Colonic mucosa (tissue), 4 donors: ENCODE results near the gene TUBB4B. TPM values are rescaled to one million over a fixed set of nuclear protein-coding genes. Genes with fewer than 3 reads are reported as not detected.

ENCODE experiments used
- DNase-seq: peaks from one replicate; pipeline ENCODE4 v3.0.0-alpha.2; 2020
- H3K27ac ChIP-seq: fragments of 200-600 bp; one replicate; pipeline ENCODE4 v1.8.0; 2021
- H3K27me3 ChIP-seq: fragments of 200-600 bp; one replicate; pipeline ENCODE4 v1.8.0; 2021
- H3K36me3 ChIP-seq: fragments of 200-600 bp; one replicate; pipeline ENCODE4 v1.8.0; 2021
- H3K4me1 ChIP-seq: fragments of 200-600 bp; one replicate; pipeline ENCODE4 v1.8.0; 2021; ENCODE audit warnings: mild to moderate bottlenecking
- H3K4me3 ChIP-seq: fragments of 200-600 bp; one replicate; pipeline ENCODE4 v1.8.0; 2021
- H3K9ac ChIP-seq, 2 donors: one replicate each; pipeline ENCODE4 v1.7.0; 2013; ENCODE audit warnings: control low read depth in 2 of 2, low read depth in 2 of 2, low read length in 2 of 2
- H3K9me3 ChIP-seq: fragments of 200-600 bp; one replicate; pipeline ENCODE4 v1.8.0; 2021
- CTCF ChIP-seq: fragments of 200-600 bp; IDR thresholded peaks from one replicate; pipeline ENCODE4 v1.8.0; 2022; ENCODE audit warnings: antibody characterized with exemption, mild to moderate bottlenecking
- intact Hi-C: fragments of 100-400 bp; cut with DNase I; formaldehyde crosslinking; loops from one replicate; pipeline ENCODE4 v1.14.1; 2022
- total RNA-seq, 2 donors: library from RNA; stranded (reverse); fragmentation: NEBNext Ultra II Directional in 1 of 2; extraction: Animal tissue kit (Norgen Biotek cat#: 25700) in 1 of 2; gene quantifications; one replicate each; pipeline ENCODE4 v1.2.1, GENCODE V29; 2021
- donor health status: healthy.
- donor health status: DM: no; HTN: no; CAD: no.
- donor health status: DM: no; HTN: no; CAD: no.

The TUBB4B gene
- total RNA-seq, 2 donors from 2014 or later, result 303 to 779 TPM

GRCh38 chr9:137224830-137225694 is 16.0 kb upstream of the TUBB4B start, which contains the start of gene CYSRT1:
Gene CYSRT1 (plus strand): TSS chr9:137225174. CDS start chr9:137225622, 448 bp downstream.
- peak within 1 kb of the TSS; percentile 70 for H3K4me3 ChIP-seq
- intact Hi-C loops, result loop anchor here (5.0 kb wide), 1 partner anchor 38 kb away; the partner anchor contains the start of genes ANAPC2 and SSNA1

GRCh38 chr9:137225699-137226331 is 15.3 kb upstream of the TUBB4B start:
- intact Hi-C loops, result loop anchor here (2.0 to 5.0 kb wide), 2 partner anchors 39 to 105 kb away; partner anchors contain the start of genes ANAPC2 and SSNA1
- Histone ChIP-seq H3K9ac (no peak overlapping the region), H3K9me3 (no peaks in the 10 kb centered on the region), H3K36me3 (no peaks in the 10 kb centered on the region), H3K27ac (no peak overlapping the region), H3K27me3 (peaks cover 20% of the 10 kb centered on the region), H3K4me3 (no peak overlapping the region), H3K4me1 (peaks cover 32% of the 10 kb centered on the region)
- TF ChIP-seq CTCF, result no peak
- no peak for DNase-seq

More at GRCh38 chr9:137224830-137225694, 16.0 kb upstream of the TUBB4B start, which contains the start of gene CYSRT1:
- H3K36me3 ChIP-seq, result no peaks in the 10 kb centered on the region
- no peak for TF ChIP-seq CTCF
- H3K4me1 ChIP-seq, result peaks cover 31% of the 10 kb centered on the region
- peak; percentile 49 for DNase-seq
- H3K9ac ChIP-seq, result peak within 1 kb of the TSS; percentile 87 to 97
- H3K9me3 ChIP-seq, result no peaks in the 10 kb centered on the region
- peak within 1 kb of the TSS; percentile 83 for H3K27ac ChIP-seq
- peaks cover 18% of the 10 kb centered on the region for H3K27me3 ChIP-seq

GRCh38 chr9:137226338-137227053 is 14.6 kb upstream of the TUBB4B start:
- peaks cover 30% of the 10 kb centered on the region for H3K4me1 ChIP-seq
- intact Hi-C loops, result loop anchor here (2.0 to 5.0 kb wide), 2 partner anchors 39 to 106 kb away; partner anchors contain the start of genes ANAPC2 and SSNA1
- peaks cover 20% of the 10 kb centered on the region for H3K27me3 ChIP-seq
- H3K9ac ChIP-seq, result peak overlapping the region in 1 of 2 donors; percentile 46
- H3K9me3 ChIP-seq, result no peaks in the 10 kb centered on the region
- no peaks in the 10 kb centered on the region for H3K36me3 ChIP-seq
- no peak overlapping the region for H3K4me3 ChIP-seq
- TF ChIP-seq CTCF, result no peak
- no peak overlapping the region for H3K27ac ChIP-seq
- DNase-seq, result no peak

GRCh38 chr9:137227054-137227852 is 13.8 kb upstream of the TUBB4B start, which contains the start of gene RNF224:
Gene RNF224 (plus strand): TSS chr9:137227502. CDS start chr9:137228336, 834 bp downstream.
- intact Hi-C loops, result loop anchor here (2.0 to 5.0 kb wide), 2 partner anchors 40 to 106 kb away; partner anchors contain the start of genes ANAPC2 and SSNA1
- Histone ChIP-seq H3K36me3 (no peaks in the 10 kb centered on the region), H3K4me1 (peaks cover 29% of the 10 kb centered on the region), H3K27ac (no peak within 1 kb of the TSS), H3K9me3 (no peaks in the 10 kb centered on the region), H3K4me3 (no peak within 1 kb of the TSS), H3K27me3 (peaks cover 20% of the 10 kb centered on the region), H3K9ac (peak within 1 kb of the TSS in 1 of 2 donors; percentile 46)
- TF ChIP-seq CTCF, result peak; percentile 91
- DNase-seq, result peak; percentile 86
